Fibroblast of lung (primary cell): ENCODE data around the gene ITPR1. TPM values are rescaled to one million over a fixed set of nuclear protein-coding genes. Genes with fewer than 3 reads are reported as not detected.

Experiments
- DNase-seq, 2 donors: peaks; one replicate each; pipeline versions ENCODE4 v3.0.0 to v3.0.0-alpha.2; 2010; ENCODE audit warnings: low read depth in 2 of 2
- H2AFZ ChIP-seq: 2 replicates; pipeline ENCODE4 v1.5.1; 2012; ENCODE audit warnings: low read length, control low read depth, inconsistent platforms
- H3K27ac ChIP-seq: 2 replicates; pipeline ENCODE4 v1.5.1; 2011; ENCODE audit warnings: low read length, control low read depth; ENCODE audit not compliant: insufficient read depth
- H3K27me3 ChIP-seq: 2 replicates; pipeline ENCODE4 v1.5.1; 2011; ENCODE audit warnings: mild to moderate bottlenecking, low read length; ENCODE audit not compliant: control insufficient read depth, insufficient read depth
- H3K36me3 ChIP-seq: 2 replicates; pipeline ENCODE4 v1.5.1; 2011; ENCODE audit warnings: low read length; ENCODE audit not compliant: control insufficient read depth, insufficient read depth
- H3K4me1 ChIP-seq: 2 replicates; pipeline ENCODE4 v1.5.1; 2011; ENCODE audit warnings: low read length; ENCODE audit not compliant: control insufficient read depth, insufficient read depth; ENCODE audit errors: extremely low read depth
- H3K4me2 ChIP-seq: 2 replicates; pipeline ENCODE4 v1.5.1; 2011; ENCODE audit warnings: low read length, control low read depth; ENCODE audit not compliant: insufficient read depth; ENCODE audit errors: extremely low read depth
- H3K4me3 ChIP-seq, 4 experiments: fragments of 200-600 bp in 1 of 4; sonication (generic) in 1 of 4; replicated peaks in 1 of 4; 2 replicates each; pipeline ENCODE4 v1.5.1; 2011 to 2016; ENCODE audit warnings: low read length in 4 of 4, low read depth in 3 of 4, mild to moderate bottlenecking in 3 of 4, control low read depth in 2 of 4, inconsistent platforms in 1 of 4, mixed read lengths in 1 of 4; ENCODE audit not compliant: insufficient read depth in 1 of 4; ENCODE audit errors: control extremely low read depth in 1 of 4
- H3K79me2 ChIP-seq: 2 replicates; pipeline ENCODE4 v1.5.1; 2012; ENCODE audit warnings: mild to moderate bottlenecking, low read length, inconsistent platforms; ENCODE audit not compliant: control insufficient read depth, insufficient read depth
- H3K9ac ChIP-seq: 2 replicates; pipeline ENCODE4 v1.5.1; 2011; ENCODE audit warnings: mild to moderate bottlenecking, low read length, control low read depth; ENCODE audit not compliant: insufficient read depth
- H3K9me3 ChIP-seq: 2 replicates; pipeline ENCODE4 v1.5.1; 2012; ENCODE audit warnings: low read depth, low read length; ENCODE audit not compliant: control insufficient read depth, insufficient read depth
- H4K20me1 ChIP-seq: 2 replicates; pipeline ENCODE4 v1.5.1; 2011; ENCODE audit warnings: low read length; ENCODE audit not compliant: control insufficient read depth, insufficient read depth; ENCODE audit errors: extremely low read depth
- EZH2 ChIP-seq: IDR thresholded peaks from 2 replicates; pipeline ENCODE4 v1.5.1; 2012; ENCODE audit warnings: low read length, control low read depth, mild to moderate bottlenecking; ENCODE audit errors: missing control alignments
- polyA plus RNA-seq, 2 donors: library from polyadenylated mRNA; depleted of rRNA in 1 of 2; stranded (reverse) in 1 of 2; unstranded in 1 of 2; fragments of >200 nt; gene quantifications; 2 replicates each; pipeline ENCODE4 v1.2.1, GENCODE V29; 2011 to 2012; ENCODE audit warnings: missing spikeins in 1 of 2
- total RNA-seq: library from RNA; depleted of rRNA; stranded (reverse); fragments of >200 nt; gene quantifications from 2 replicates; pipeline ENCODE4 v1.2.1, GENCODE V29; 2014
- TF ChIP-seq, protein P1 (sequence below), 2 donors: IDR thresholded peaks in 1 of 2; conservative IDR thresholded peaks in 1 of 2; 1 replicate in 1 of 2; 2 replicates in 1 of 2; pipeline ENCODE4 v1.5.1; 2011 to 2012; ENCODE audit warnings: low read length in 2 of 2, control low read depth in 1 of 2, inconsistent platforms in 1 of 2, low read depth in 1 of 2, mild to moderate bottlenecking in 1 of 2

The ITPR1 gene
- total and polyA plus RNA-seq, 2 donors (not counting 1 experiment from before 2014, with no cell fraction given), result 19.2 to 87.0 TPM

DNA sequence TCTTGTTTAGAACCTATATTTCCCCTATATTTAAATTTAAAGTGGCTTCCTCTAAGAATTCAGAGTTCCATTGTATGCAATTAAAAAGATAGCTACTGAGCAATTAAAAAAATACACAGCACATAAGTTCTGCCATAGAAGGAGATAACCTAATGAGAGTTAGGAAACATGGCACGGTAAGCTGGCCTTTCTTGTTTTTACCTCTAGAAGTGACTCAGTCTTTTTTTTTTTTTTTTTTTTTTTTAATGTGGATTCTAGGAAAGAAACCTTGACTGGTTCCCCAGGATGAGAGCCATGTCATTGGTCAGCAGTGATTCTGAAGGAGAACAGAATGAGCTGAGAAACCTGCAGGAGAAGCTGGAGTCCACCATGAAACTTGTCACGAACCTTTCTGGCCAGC, 343.4 kb downstream of the ITPR1 start:
- Histone ChIP-seq H3K36me3 (no peaks in the 10 kb centered on the region), H3K9ac (no peak overlapping the region), H3K27ac (no peak overlapping the region), H3K4me2 (no peak overlapping the region), H3K4me1 (peaks cover 3% of the 10 kb centered on the region), H3K9me3 (no peaks in the 10 kb centered on the region), H3K4me3 (no peak overlapping the region), H3K27me3 (no peaks in the 10 kb centered on the region), H2AFZ (no peak overlapping the region), H3K79me2 (no peaks in the 10 kb centered on the region), H4K20me1 (no peaks in the 10 kb centered on the region)
- no peak for DNase-seq
- TF ChIP-seq EZH2, result no peak

DNA sequence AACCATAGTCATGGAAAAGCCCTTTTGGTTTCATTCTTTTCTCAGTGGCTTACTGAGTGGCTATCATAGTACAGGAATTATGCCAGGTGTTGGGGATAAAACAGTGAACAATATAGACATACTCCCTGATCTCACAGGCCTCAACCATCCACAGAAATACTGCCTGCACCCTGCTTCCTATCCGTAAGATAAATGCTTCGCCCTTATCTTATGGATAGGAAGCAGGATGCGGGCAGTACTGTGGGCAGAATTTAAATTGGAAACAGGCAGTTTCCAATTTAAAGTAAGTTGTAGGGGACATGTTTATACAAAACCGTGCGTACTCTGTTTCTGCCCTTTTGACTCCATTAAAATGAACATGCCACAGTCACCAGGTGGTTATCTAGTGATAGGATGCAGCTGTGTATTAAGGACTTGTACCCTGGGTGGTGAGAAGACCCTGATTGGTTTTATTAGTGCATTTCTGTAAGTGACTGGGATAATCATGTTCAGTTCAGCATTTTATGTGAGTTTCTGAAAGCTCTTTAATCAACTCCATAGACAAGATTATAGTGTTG, 344.3 kb downstream of the ITPR1 start:
- Histone ChIP-seq H3K9me3 (no peaks in the 10 kb centered on the region), H2AFZ (no peak overlapping the region), H4K20me1 (no peaks in the 10 kb centered on the region), H3K27ac (no peak overlapping the region), H3K4me1 (no peaks in the 10 kb centered on the region), H3K9ac (no peak overlapping the region), H3K27me3 (no peaks in the 10 kb centered on the region), H3K4me2 (no peak overlapping the region), H3K79me2 (no peaks in the 10 kb centered on the region), H3K36me3 (no peaks in the 10 kb centered on the region), H3K4me3 (no peak overlapping the region)
- TF ChIP-seq EZH2, result no peak
- TF ChIP-seq, protein P1, sequence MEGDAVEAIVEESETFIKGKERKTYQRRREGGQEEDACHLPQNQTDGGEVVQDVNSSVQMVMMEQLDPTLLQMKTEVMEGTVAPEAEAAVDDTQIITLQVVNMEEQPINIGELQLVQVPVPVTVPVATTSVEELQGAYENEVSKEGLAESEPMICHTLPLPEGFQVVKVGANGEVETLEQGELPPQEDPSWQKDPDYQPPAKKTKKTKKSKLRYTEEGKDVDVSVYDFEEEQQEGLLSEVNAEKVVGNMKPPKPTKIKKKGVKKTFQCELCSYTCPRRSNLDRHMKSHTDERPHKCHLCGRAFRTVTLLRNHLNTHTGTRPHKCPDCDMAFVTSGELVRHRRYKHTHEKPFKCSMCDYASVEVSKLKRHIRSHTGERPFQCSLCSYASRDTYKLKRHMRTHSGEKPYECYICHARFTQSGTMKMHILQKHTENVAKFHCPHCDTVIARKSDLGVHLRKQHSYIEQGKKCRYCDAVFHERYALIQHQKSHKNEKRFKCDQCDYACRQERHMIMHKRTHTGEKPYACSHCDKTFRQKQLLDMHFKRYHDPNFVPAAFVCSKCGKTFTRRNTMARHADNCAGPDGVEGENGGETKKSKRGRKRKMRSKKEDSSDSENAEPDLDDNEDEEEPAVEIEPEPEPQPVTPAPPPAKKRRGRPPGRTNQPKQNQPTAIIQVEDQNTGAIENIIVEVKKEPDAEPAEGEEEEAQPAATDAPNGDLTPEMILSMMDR (conservative IDR thresholded peaks at IDR 0.05 in 1 of 2, IDR thresholded peaks at IDR 0.05 in 1 of 2; ENCODE audit: low read depth in 1 of 2, low read length in 2 of 2), result no peak
- no peak for DNase-seq

DNA sequence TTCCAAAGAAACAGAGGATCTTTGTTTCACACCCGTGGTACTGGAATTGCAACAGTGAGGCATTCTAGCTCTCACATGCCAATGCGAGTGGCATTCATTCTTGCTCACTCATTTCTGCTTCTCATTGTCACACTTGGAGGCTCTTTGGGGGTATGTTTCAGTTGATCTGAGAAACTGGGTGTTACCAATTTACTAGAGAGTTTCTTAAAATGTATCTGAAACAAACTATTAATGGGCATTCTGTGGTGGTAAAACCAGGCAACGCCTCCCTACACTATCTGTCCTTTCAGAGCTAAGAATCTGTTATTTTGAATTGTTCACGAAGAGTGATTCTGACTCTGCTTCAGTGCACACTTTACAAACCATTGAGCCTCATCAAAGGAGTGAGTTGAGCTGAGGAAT, 345.5 kb downstream of the ITPR1 start:
- DNase-seq, result no peak
- TF ChIP-seq, protein P1 (conservative IDR thresholded peaks at IDR 0.05 in 1 of 2, IDR thresholded peaks at IDR 0.05 in 1 of 2; ENCODE audit: low read depth in 1 of 2, low read length in 2 of 2), result no peak
- TF ChIP-seq EZH2, result no peak
- H3K4me1 ChIP-seq, result no peaks in the 10 kb centered on the region
- no peaks in the 10 kb centered on the region for H4K20me1 ChIP-seq
- no peaks in the 10 kb centered on the region for H3K36me3 ChIP-seq
- no peak overlapping the region for H3K4me2 ChIP-seq
- H3K27ac ChIP-seq, result no peak overlapping the region
- H3K79me2 ChIP-seq, result no peaks in the 10 kb centered on the region
- H3K27me3 ChIP-seq, result no peaks in the 10 kb centered on the region
- no peaks in the 10 kb centered on the region for H3K9me3 ChIP-seq
- no peak overlapping the region for H3K4me3 ChIP-seq
- H2AFZ ChIP-seq, result no peak overlapping the region
- no peak overlapping the region for H3K9ac ChIP-seq
